ENCODE measurements around the gene CSTF3. TPM values are rescaled to one million over a fixed set of nuclear protein-coding genes. Genes with fewer than 3 reads are reported as not detected.

The CSTF3 gene
- total and polyA plus RNA-seq, 2 of the 4 experiments (the other 2 are of a cell fraction), result 14.5 to 23.4 TPM

DNA sequence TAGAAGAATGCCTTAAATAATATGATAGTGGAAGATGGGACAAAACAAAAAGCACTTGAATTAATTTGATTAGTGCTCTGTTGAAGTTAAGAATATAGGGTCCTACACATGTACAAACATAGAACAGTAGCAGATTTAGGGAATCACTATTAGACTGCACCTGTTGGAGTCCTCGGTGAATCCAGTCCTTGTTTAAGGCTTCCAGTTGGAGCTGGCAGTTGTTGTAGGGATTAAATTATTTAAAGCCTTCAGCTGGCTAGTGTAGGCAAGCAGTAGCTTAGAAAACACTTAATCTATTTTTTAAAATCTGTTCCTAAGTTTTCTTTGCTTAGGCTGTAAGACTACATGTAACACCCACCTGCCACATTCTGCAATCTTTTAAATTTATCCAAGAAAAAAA is 24.5 kb upstream of the CSTF3 start:
- Histone ChIP-seq H2BK20ac (ENCODE audit: low read depth, low read length) (0 out of 2 replicates have a peak overlapping the region, but pooled peaks have one; percentile 37), H4K20me1 (ENCODE audit: insufficient read depth, low read length) (no peaks in the 10 kb centered on the region), H3K27me3 (ENCODE audit: control insufficient read depth, insufficient read depth, low read length) (no peaks in the 10 kb centered on the region), H4K8ac (ENCODE audit: low read depth in 2 of 2, low read length in 2 of 2) (no peak overlapping the region), H4K5ac (ENCODE audit: low read depth, low read length) (no peak overlapping the region), H2AK9ac (replicated peaks; ENCODE audit: low read depth, low read length, poor library complexity) (no peak overlapping the region), H2BK15ac (ENCODE audit: low read depth, low read length) (no peak overlapping the region), H2BK120ac (ENCODE audit: low read depth, low read length) (no peak overlapping the region), H3K23ac (ENCODE audit: low read depth, low read length) (no peak overlapping the region), H2AK5ac (ENCODE audit: low read depth, low read length) (no peak overlapping the region), H2BK5ac (ENCODE audit: low read depth, low read length, poor library complexity, severe bottlenecking) (no peak overlapping the region), H3K9me1 (ENCODE audit: insufficient read depth, low read length) (peaks cover 5% of the 10 kb centered on the region), H3K4me2 (ENCODE audit: low read depth, low read length) (no peak overlapping the region), H3K14ac (replicated peaks; ENCODE audit: low read depth, low read length) (no peak overlapping the region), H3K4ac (ENCODE audit: low read depth, low read length) (no peak overlapping the region), H3K18ac (ENCODE audit: low read depth, low read length) (no peak overlapping the region), H4K91ac (ENCODE audit: insufficient read depth, low read depth, low read length) (no peak overlapping the region), H3K4me1 (ENCODE audit: control insufficient read depth, insufficient read depth, low read length) (peaks cover 7% of the 10 kb centered on the region), H3K4me3 (ENCODE audit: insufficient read depth, low read depth, low read length) (no peak overlapping the region), H3K36me3 (ENCODE audit: control insufficient read depth, insufficient read depth, low read length) (no peaks in the 10 kb centered on the region), H3K9me3 (ENCODE audit: control insufficient read depth, insufficient read depth, low read length) (no peaks in the 10 kb centered on the region), H2AFZ (replicated peaks; ENCODE audit: low read length, poor library complexity) (no peak overlapping the region), H3K9ac (ENCODE audit: low read depth, low read length) (no peak overlapping the region), H3K27ac (ENCODE audit: insufficient read depth, low read length) (no peak overlapping the region), H3K79me1 (ENCODE audit: low read depth in 1 of 2, low read length in 2 of 2) (peaks cover 0 to 8% of the 10 kb centered on the region in 2 experiments; a peak in 1 of 4 replicates), H3K56ac (ENCODE audit: extremely low read depth, insufficient read depth, low read length) (no peak overlapping the region)
- no TSS peak for BruUV-seq (replicated peaks)
- in situ Hi-C loops (cut with MboI; ENCODE audit: low sequenced_read_pairs) (no loop called here), intact Hi-C loops (cut with micrococcal nuclease) (no loop called here), dilution Hi-C loops (cut with HindIII; ENCODE audit: low sequenced_read_pairs, unreplicated experiment) (no loop called here)
- no CpG with 5 or more reads among the region's 1 CpG for WGBS, 2 experiments (ENCODE audit: extremely low coverage in 2 of 2, insufficient read length in 1 of 2)
- ATAC-seq (ENCODE audit: low read depth) (no peak), DNase-seq (no peak)
- CTCF ChIA-PET, result no interaction called here
- TF ChIP-seq BHLHE40 (IDR thresholded peaks at IDR 0.05; ENCODE audit: low read depth, low read length) (no peak), CTCF (conservative IDR thresholded peaks at IDR 0.05; ENCODE audit: low read depth, low read length) (no peak), FOS (IDR thresholded peaks at IDR 0.05; ENCODE audit: low read depth, low read length) (no peak), CEBPB (IDR thresholded peaks at IDR 0.05; ENCODE audit: low read depth, low read length) (no peak), MXI1 (IDR thresholded peaks at IDR 0.05; ENCODE audit: borderline replicate concordance, low read depth, low read length) (no peak), NFE2L2 (IDR thresholded peaks at IDR 0.05; ENCODE audit: low read depth, low read length) (no peak), RAD21 (IDR thresholded peaks at IDR 0.05; ENCODE audit: low read length) (no peak), RCOR1 (IDR thresholded peaks at IDR 0.05; ENCODE audit: insufficient replicate concordance, low read length) (no peak), MAZ (IDR thresholded peaks at IDR 0.05; ENCODE audit: borderline replicate concordance, low read depth, low read length) (no peak), CHD1 (IDR thresholded peaks at IDR 0.05; ENCODE audit: low read depth, low read length) (no peak), POLR2A (IDR thresholded peaks at IDR 0.05; ENCODE audit: low read depth, low read length) (no peak), RFX5 (IDR thresholded peaks at IDR 0.05; ENCODE audit: low read depth, low read length) (no peak)
- TF ChIP-seq, protein P1, sequence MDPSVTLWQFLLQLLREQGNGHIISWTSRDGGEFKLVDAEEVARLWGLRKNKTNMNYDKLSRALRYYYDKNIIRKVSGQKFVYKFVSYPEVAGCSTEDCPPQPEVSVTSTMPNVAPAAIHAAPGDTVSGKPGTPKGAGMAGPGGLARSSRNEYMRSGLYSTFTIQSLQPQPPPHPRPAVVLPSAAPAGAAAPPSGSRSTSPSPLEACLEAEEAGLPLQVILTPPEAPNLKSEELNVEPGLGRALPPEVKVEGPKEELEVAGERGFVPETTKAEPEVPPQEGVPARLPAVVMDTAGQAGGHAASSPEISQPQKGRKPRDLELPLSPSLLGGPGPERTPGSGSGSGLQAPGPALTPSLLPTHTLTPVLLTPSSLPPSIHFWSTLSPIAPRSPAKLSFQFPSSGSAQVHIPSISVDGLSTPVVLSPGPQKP (IDR thresholded peaks at IDR 0.05; ENCODE audit: borderline replicate concordance, low read depth, low read length), result no peak
- TF ChIP-seq, protein P2, sequence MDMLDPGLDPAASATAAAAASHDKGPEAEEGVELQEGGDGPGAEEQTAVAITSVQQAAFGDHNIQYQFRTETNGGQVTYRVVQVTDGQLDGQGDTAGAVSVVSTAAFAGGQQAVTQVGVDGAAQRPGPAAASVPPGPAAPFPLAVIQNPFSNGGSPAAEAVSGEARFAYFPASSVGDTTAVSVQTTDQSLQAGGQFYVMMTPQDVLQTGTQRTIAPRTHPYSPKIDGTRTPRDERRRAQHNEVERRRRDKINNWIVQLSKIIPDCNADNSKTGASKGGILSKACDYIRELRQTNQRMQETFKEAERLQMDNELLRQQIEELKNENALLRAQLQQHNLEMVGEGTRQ (IDR thresholded peaks at IDR 0.05; ENCODE audit: low read depth, low read length), result no peak
- POLR2A ChIA-PET (ENCODE audit: unreplicated experiment), result no interaction called here
